Measurements from ENCODE around the gene KMT5B.

The KMT5B gene

DNA sequence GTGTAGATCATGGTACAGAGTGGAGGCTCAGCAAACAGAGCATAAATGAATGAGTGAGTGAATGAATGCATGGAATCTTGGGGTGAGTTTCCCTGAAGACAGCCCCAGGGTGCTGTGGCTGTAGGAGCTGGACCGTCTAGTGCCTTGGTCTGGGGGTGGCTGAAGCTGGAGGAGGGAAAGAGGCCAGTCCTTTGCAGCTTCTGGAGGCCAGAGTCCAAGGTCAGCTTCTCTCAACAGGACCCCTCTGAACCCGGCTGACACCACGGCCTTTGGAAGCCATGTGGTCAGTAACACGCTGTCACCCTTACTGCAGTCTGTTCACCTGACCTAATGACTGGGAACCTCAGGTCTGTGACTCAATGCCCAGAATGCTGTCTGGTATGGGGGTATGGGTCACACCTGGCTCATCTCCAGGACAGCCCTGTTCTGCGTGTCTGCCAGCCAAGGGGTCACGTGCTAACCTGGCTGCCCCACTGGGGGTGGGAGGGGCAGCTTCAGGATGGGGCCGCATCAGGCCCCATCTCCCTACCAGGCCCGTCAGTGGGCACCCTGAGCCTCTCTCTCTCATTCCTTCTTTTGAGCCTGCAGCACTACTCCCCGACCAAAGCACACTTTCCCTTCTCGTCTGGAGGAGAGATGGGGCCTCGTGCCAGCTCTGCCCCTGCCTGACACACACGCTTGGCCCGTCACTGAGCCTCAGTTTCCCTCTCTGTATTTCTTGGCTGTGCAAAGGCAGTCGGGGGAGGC, 67.8 kb downstream of the KMT5B start:
- H3K9ac ChIP-seq (ENCODE audit: low read length): no peak overlapping the region
- H3K4me1 ChIP-seq (ENCODE audit: control insufficient read depth, insufficient read depth, low read length): peaks cover 10% of the 10 kb centered on the region; the same call in 1 of the 2 replicates
- H3K36me3 ChIP-seq (ENCODE audit: control insufficient read depth, insufficient read depth, low read length): no peaks in the 10 kb centered on the region
- no peaks in the 10 kb centered on the region for H3K9me3 ChIP-seq (ENCODE audit: control insufficient read depth, insufficient read depth, low read depth, low read length)
- H3K27me3 ChIP-seq (ENCODE audit: control insufficient read depth, insufficient read depth, low read length): no peaks in the 10 kb centered on the region
- H3K27ac ChIP-seq (ENCODE audit: low read depth, low read length): no peak overlapping the region
- H3K4me3 ChIP-seq (ENCODE audit: low read depth, low read length): no peak overlapping the region

DNA sequence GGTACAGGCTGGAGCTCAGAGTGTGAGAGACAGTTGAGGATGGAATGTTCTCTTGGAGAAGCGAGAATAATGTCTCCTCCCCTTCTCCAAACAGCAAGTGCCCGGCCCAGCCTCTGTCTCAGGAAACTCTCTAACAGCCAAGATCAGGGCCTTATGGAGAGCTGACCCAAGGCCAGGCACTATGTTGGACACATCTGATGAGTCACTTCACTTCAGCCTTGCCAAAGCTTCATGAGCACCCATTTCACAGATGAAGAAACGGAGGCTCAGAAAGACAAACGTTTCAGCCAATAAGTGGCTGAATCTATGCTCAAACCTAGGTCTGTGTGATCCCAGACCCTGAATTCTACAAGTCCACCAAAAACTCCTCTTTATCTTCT, 69.8 kb downstream of the KMT5B start:
- Histone ChIP-seq H3K27me3 (ENCODE audit: control insufficient read depth, insufficient read depth, low read length) (no peaks in the 10 kb centered on the region), H3K9me3 (ENCODE audit: control insufficient read depth, insufficient read depth, low read depth, low read length) (no peaks in the 10 kb centered on the region), H3K4me3 (ENCODE audit: low read depth, low read length) (no peak overlapping the region), H3K36me3 (ENCODE audit: control insufficient read depth, insufficient read depth, low read length) (no peaks in the 10 kb centered on the region), H3K9ac (ENCODE audit: low read length) (no peak overlapping the region), H3K4me1 (ENCODE audit: control insufficient read depth, insufficient read depth, low read length) (peaks cover 10% of the 10 kb centered on the region; the same call in 1 of the 2 replicates), H3K27ac (ENCODE audit: low read depth, low read length) (no peak overlapping the region)

DNA sequence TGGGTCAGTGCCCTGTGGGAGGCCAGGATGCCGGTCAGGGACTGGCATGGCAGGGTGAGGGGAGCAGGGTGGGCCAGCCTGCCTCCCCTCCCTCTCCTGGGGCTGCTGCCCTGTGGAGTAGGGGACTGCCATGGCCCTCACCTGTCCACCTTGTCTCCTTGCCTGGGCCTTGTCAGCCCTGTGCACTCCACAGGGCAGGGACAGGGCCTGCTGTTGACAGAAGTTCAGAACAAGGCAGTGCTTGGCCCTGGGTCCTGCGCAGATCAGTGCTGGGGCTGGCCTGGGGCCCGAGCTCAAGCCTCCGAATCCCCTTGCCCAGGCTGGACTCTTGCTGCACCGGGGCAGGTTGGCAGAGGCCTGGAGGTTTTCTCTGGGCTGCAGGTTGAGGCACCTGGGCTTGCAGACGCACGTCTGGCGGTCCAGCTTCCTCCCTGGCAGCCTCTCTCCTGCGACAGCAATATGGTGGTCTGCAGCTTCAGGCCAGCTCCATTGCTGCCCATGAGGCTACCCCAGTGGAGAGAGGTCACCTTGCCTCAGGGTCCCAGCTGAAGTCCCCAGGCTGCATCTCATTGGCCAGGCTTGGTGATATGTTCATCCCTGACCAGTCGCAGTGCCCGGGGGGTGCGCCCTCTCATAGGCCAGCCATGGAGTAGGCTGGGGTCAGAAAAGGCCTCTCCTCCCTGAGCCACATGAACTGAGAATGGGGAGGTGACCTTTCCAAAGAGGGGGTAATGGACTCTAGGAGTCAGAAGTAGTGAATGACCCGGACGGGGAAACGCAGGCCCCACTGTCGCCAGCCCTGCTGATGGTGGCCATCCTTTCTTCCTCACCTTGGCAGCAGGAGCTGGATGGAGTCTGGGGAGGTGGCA, 70.4 kb downstream of the KMT5B start:
- Histone ChIP-seq H3K36me3 (ENCODE audit: control insufficient read depth, insufficient read depth, low read length) (no peaks in the 10 kb centered on the region), H3K9ac (ENCODE audit: low read length) (no peak overlapping the region), H3K9me3 (ENCODE audit: control insufficient read depth, insufficient read depth, low read depth, low read length) (no peaks in the 10 kb centered on the region), H3K4me3 (ENCODE audit: low read depth, low read length) (no peak overlapping the region), H3K27ac (ENCODE audit: low read depth, low read length) (no peak overlapping the region), H3K27me3 (ENCODE audit: control insufficient read depth, insufficient read depth, low read length) (no peaks in the 10 kb centered on the region), H3K4me1 (ENCODE audit: control insufficient read depth, insufficient read depth, low read length) (peaks cover 10% of the 10 kb centered on the region; the same call in 1 of the 2 replicates)

- Histone ChIP-seq H3K4me3 (ENCODE audit: low read depth, low read length) (no peak overlapping the region), H3K9me3 (ENCODE audit: control insufficient read depth, insufficient read depth, low read depth, low read length) (no peaks in the 10 kb centered on the region), H3K9ac (ENCODE audit: low read length) (no peak overlapping the region), H3K36me3 (ENCODE audit: control insufficient read depth, insufficient read depth, low read length) (no peaks in the 10 kb centered on the region), H3K4me1 (ENCODE audit: control insufficient read depth, insufficient read depth, low read length) (peaks cover 4% of the 10 kb centered on the region; the same call in 1 of the 2 replicates), H3K27ac (ENCODE audit: low read depth, low read length) (no peak overlapping the region), H3K27me3 (ENCODE audit: control insufficient read depth, insufficient read depth, low read length) (no peaks in the 10 kb centered on the region)
These were observed 71.1 kb downstream of the KMT5B start for GRCh38 chr11:68142028-68142412.

DNA sequence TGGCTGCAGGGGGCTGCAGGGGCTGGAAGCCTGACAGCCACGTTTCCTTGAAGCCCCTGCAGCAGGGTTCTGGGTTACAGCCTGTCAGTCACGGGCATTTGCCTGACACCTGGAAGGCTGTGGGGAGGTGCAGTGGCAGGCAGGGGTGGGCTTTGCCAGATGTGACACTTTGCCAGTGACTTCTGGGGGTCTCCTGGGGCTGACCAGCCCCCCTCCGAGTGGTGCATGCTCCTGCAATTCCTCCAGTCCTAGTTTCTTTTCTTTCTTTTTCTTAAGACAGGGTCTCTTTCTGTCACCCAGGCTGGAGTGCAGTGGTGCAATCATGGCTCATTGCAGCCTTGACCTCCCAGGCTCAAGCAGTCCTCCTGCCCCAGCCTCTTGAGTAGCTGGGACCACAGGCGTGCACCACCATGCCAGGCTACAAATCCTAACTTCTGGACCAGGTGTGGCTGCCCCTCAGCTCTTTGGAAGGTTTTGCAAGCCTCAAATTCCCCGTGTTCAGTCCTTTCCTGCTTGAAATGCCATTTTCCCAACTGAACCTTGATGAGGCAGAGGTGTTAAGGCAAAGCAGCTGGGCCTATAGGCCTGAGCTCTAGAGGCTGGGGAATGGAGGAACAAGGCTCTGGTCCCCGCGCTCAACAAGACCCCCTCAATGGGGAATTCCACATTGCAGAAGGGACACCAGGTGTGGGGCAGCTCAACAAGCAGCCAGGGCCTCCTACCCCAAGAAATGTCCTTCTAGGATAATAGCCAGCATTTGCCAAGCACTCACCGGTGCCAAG, 71.7 kb downstream of the KMT5B start:
- Histone ChIP-seq H3K4me3 (ENCODE audit: low read depth, low read length) (no peak overlapping the region), H3K27me3 (ENCODE audit: control insufficient read depth, insufficient read depth, low read length) (no peaks in the 10 kb centered on the region), H3K27ac (ENCODE audit: low read depth, low read length) (no peak overlapping the region), H3K9ac (ENCODE audit: low read length) (no peak overlapping the region), H3K9me3 (ENCODE audit: control insufficient read depth, insufficient read depth, low read depth, low read length) (no peaks in the 10 kb centered on the region; the same call in 1 of the 2 replicates), H3K4me1 (ENCODE audit: control insufficient read depth, insufficient read depth, low read length) (no peaks in the 10 kb centered on the region; the same call in 1 of the 2 replicates), H3K36me3 (ENCODE audit: control insufficient read depth, insufficient read depth, low read length) (no peaks in the 10 kb centered on the region)

- Histone ChIP-seq H3K36me3 (ENCODE audit: control insufficient read depth, insufficient read depth, low read length) (no peaks in the 10 kb centered on the region), H3K27ac (ENCODE audit: low read depth, low read length) (no peak overlapping the region), H3K4me3 (ENCODE audit: low read depth, low read length) (no peak overlapping the region), H3K4me1 (ENCODE audit: control insufficient read depth, insufficient read depth, low read length) (no peaks in the 10 kb centered on the region), H3K9ac (ENCODE audit: low read length) (no peak overlapping the region), H3K27me3 (ENCODE audit: control insufficient read depth, insufficient read depth, low read length) (no peaks in the 10 kb centered on the region), H3K9me3 (ENCODE audit: control insufficient read depth, insufficient read depth, low read depth, low read length) (peaks cover 6% of the 10 kb centered on the region)
These were observed 72.4 kb downstream of the KMT5B start for GRCh38 chr11:68140496-68141245.

DNA sequence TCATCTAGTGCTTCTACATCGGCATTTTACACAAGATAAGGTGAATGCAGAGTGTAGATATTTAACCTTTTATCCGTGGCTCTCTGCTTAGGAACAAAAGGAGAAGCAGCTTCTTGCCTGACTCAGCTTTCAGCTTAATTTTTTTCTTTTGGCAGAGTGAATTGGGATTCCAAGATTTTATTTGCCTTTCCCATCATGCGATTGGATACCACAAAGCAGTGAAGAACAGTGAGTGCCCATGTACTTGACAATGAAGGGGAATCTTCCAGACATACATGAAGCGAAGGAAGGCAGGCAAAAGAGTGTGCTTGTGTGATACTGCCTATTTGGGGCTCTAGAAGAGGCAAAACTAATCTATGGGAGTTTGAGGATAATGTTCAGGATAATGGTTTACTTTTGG, 74.9 kb downstream of the KMT5B start:
- no peak overlapping the region for H3K27ac ChIP-seq (ENCODE audit: low read depth, low read length)

DNA sequence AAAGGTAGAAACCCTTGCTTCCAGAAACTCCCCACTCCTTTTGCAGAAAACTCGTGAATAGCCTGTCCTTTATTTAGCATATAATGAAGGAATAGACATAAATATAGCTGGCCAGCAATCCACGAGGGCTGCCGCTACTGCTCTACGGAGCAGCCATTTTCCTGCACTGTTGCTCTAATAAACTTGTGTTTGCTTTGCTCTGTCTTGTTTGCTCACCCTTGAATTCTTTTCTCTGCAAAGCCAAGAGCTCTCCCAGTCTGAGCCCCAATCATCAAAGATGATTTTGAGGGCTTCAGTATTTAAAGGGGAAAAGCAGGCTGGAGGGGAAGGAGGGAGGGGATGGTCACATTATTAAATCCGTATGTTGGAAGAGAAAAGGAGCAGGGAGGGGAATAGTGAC, 75.3 kb downstream of the KMT5B start:
- Histone ChIP-seq H3K4me1 (ENCODE audit: control insufficient read depth, insufficient read depth, low read length) (no peaks in the 10 kb centered on the region), H3K9ac (ENCODE audit: low read length) (no peak overlapping the region), H3K9me3 (ENCODE audit: control insufficient read depth, insufficient read depth, low read depth, low read length) (peaks cover 22% of the 10 kb centered on the region), H3K36me3 (ENCODE audit: control insufficient read depth, insufficient read depth, low read length) (no peaks in the 10 kb centered on the region), H3K4me3 (ENCODE audit: low read depth, low read length) (no peak overlapping the region), H3K27me3 (ENCODE audit: control insufficient read depth, insufficient read depth, low read length) (no peaks in the 10 kb centered on the region), H3K27ac (ENCODE audit: low read depth, low read length) (no peak overlapping the region)

More for the DNA sequence above, 74.9 kb downstream of the KMT5B start:
- Histone ChIP-seq H3K36me3 (ENCODE audit: control insufficient read depth, insufficient read depth, low read length) (no peaks in the 10 kb centered on the region), H3K27me3 (ENCODE audit: control insufficient read depth, insufficient read depth, low read length) (no peaks in the 10 kb centered on the region), H3K4me3 (ENCODE audit: low read depth, low read length) (no peak overlapping the region), H3K4me1 (ENCODE audit: control insufficient read depth, insufficient read depth, low read length) (no peaks in the 10 kb centered on the region), H3K9ac (ENCODE audit: low read length) (no peak overlapping the region), H3K9me3 (ENCODE audit: control insufficient read depth, insufficient read depth, low read depth, low read length) (peaks cover 22% of the 10 kb centered on the region)

DNA sequence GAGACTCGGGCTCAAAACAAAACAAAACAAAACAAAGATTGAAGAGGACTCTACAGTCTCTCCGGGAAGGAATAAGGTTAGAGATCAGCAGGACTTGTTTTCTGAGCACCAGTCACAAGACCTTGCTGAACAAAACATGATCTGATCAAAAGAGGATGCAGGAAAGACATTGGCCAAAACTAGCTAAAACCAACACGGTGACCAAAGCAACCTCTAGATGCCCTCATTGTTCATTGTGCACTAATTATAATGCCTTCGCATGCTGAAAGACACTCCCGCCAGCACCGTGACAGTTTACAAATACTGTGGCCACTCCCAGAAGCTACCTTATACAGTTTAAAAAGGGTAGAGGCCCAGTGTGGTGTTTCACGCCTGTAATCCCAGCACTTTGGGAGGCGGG, 76.2 kb downstream of the KMT5B start:
- Histone ChIP-seq H3K9ac (ENCODE audit: low read length) (no peak overlapping the region), H3K9me3 (ENCODE audit: control insufficient read depth, insufficient read depth, low read depth, low read length) (peaks cover 29% of the 10 kb centered on the region), H3K27ac (ENCODE audit: low read depth, low read length) (no peak overlapping the region)

DNA sequence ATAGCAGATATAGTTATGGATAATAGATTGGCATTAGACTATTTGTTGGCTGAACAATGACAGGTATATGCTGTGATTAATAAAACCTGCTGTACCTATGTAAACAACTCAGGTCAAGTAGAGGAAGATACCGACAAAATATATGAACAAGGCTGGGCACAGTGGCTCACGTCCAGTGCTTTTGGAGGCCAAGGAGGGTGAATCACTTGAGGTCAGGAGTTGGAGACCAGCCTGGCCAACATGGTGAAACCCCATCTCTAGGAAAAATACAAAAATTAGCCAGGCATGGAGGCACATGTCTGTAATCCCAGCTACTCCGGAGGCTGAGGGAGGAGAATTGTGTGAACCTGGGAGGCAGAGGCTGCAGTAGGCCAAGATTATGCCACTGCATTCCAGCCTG, 77.9 kb downstream of the KMT5B start:
- H3K36me3 ChIP-seq (ENCODE audit: control insufficient read depth, insufficient read depth, low read length): no peaks in the 10 kb centered on the region
- H3K9ac ChIP-seq (ENCODE audit: low read length): no peak overlapping the region
- H3K9me3 ChIP-seq (ENCODE audit: control insufficient read depth, insufficient read depth, low read depth, low read length): peaks cover 40% of the 10 kb centered on the region
- H3K27me3 ChIP-seq (ENCODE audit: control insufficient read depth, insufficient read depth, low read length): no peaks in the 10 kb centered on the region
- H3K4me3 ChIP-seq (ENCODE audit: low read depth, low read length): no peak overlapping the region
- no peaks in the 10 kb centered on the region for H3K4me1 ChIP-seq (ENCODE audit: control insufficient read depth, insufficient read depth, low read length)
- H3K27ac ChIP-seq (ENCODE audit: low read depth, low read length): no peak overlapping the region

More for the DNA sequence above, 76.2 kb downstream of the KMT5B start:
- H3K4me3 ChIP-seq (ENCODE audit: low read depth, low read length): no peak overlapping the region
- no peaks in the 10 kb centered on the region for H3K36me3 ChIP-seq (ENCODE audit: control insufficient read depth, insufficient read depth, low read length)
- H3K4me1 ChIP-seq (ENCODE audit: control insufficient read depth, insufficient read depth, low read length): no peaks in the 10 kb centered on the region
- H3K27me3 ChIP-seq (ENCODE audit: control insufficient read depth, insufficient read depth, low read length): no peaks in the 10 kb centered on the region
